Thoracic aorta (tissue), 2 donors: ENCODE results near the gene OSBP2. TPM values are rescaled to one million over a fixed set of nuclear protein-coding genes. Genes with fewer than 3 reads are reported as not detected.

Experiments used
- ATAC-seq: fragments of 150-250 bp; one replicate; pipeline ENCODE4 v1.8.0; 2017; ENCODE audit warnings: low read depth; ENCODE audit not compliant: insufficient number of reproducible peaks, low FRiP score
- DNase-seq: peaks from one replicate; pipeline ENCODE4 v3.0.0-alpha.2; 2020; ENCODE audit warnings: low spot score
- H3K27ac ChIP-seq, 2 donors: fragments of 200-600 bp; sonication (generic); 1 replicate in 1 of 2; 2 replicates in 1 of 2; pipeline ENCODE4 v1.5.1; 2016; ENCODE audit warnings: mild to moderate bottlenecking in 2 of 2, moderate library complexity in 2 of 2
- H3K27me3 ChIP-seq: fragments of 200-600 bp; sonication (generic); replicated peaks from 2 replicates; pipeline ENCODE4 v1.6.0; 2016; ENCODE audit warnings: mild to moderate bottlenecking; ENCODE audit not compliant: insufficient read depth
- H3K36me3 ChIP-seq: fragments of 200-600 bp; sonication (generic); one replicate; pipeline ENCODE4 v1.5.1; 2016
- H3K4me1 ChIP-seq, 2 donors: fragments of 200-600 bp; sonication (generic); 1 replicate in 1 of 2; 2 replicates in 1 of 2; pipeline versions ENCODE4 v1.5.1 to v1.6.0; 2016; ENCODE audit warnings: low read depth in 2 of 2, mild to moderate bottlenecking in 1 of 2; ENCODE audit not compliant: control insufficient read depth in 1 of 2
- H3K4me3 ChIP-seq: fragments of 200-600 bp; sonication (generic); 2 replicates; pipeline ENCODE4 v1.5.1; 2016; ENCODE audit warnings: mild to moderate bottlenecking
- H3K9me3 ChIP-seq: fragments of 200-600 bp; sonication (generic); 2 replicates; pipeline ENCODE4 v1.5.1; 2016
- CTCF ChIP-seq: fragments of 200-600 bp; sonication (generic); IDR thresholded peaks from one replicate; pipeline ENCODE4 v1.5.1; 2019; ENCODE audit warnings: antibody characterized with exemption
- total RNA-seq, 2 donors: library from RNA; depleted of rRNA; stranded (reverse); fragments of >200 nt; gene quantifications; one replicate each; pipeline versions ENCODE4 v1.1.0 to v1.2.3, GENCODE V29; 2016

The OSBP2 gene
- total RNA-seq, 2 donors from 2014 or later = 0.71 to 3.0 TPM

GRCh38 chr22:30667494-30668385, 26.9 kb upstream of the OSBP2 start, which contains the start of gene DUSP18:
TSS of gene DUSP18 (minus strand) at chr22:30667875. CDS start at chr22:30664003, 3,872 bp downstream.
- DNase-seq (peak; percentile 68), ATAC-seq (peak; percentile 90)
- H3K27me3 ChIP-seq = no peaks in the 10 kb centered on the region
- no peaks in the 10 kb centered on the region for H3K36me3 ChIP-seq
- peak; percentile 55 for TF ChIP-seq CTCF
- no peaks in the 10 kb centered on the region for H3K9me3 ChIP-seq
- H3K4me1 ChIP-seq = peaks cover 0 to 13% of the 10 kb centered on the region in 2 donors
- H3K4me3 ChIP-seq = peak within 1 kb of the TSS; percentile 84
- no peak within 1 kb of the TSS for H3K27ac ChIP-seq

- ATAC-seq (no peak), DNase-seq (no peak)
- Histone ChIP-seq H3K36me3 (no peaks in the 10 kb centered on the region), H3K27ac (no peak overlapping the region), H3K9me3 (no peaks in the 10 kb centered on the region), H3K4me3 (peak overlapping the region; percentile 84), H3K4me1 (peaks cover 0 to 13% of the 10 kb centered on the region in 2 donors), H3K27me3 (no peaks in the 10 kb centered on the region)
- TF ChIP-seq CTCF = no peak
Observed at GRCh38 chr22:30668386-30668710, 26.3 kb upstream of the OSBP2 start.

GRCh38 chr22:30671071-30671470, 23.6 kb upstream of the OSBP2 start:
- no peak for ATAC-seq
- Histone ChIP-seq H3K4me3 (no peak overlapping the region), H3K27me3 (no peaks in the 10 kb centered on the region), H3K9me3 (no peaks in the 10 kb centered on the region), H3K4me1 (peaks cover 0 to 13% of the 10 kb centered on the region in 2 donors), H3K36me3 (no peaks in the 10 kb centered on the region), H3K27ac (no peak overlapping the region)
- no peak for TF ChIP-seq CTCF
- DNase-seq = no peak

GRCh38 chr22:30673136-30673535, 21.5 kb upstream of the OSBP2 start:
- Histone ChIP-seq H3K9me3 (no peaks in the 10 kb centered on the region), H3K36me3 (no peaks in the 10 kb centered on the region), H3K4me3 (no peak overlapping the region), H3K27ac (no peak overlapping the region), H3K4me1 (peaks cover 0 to 4% of the 10 kb centered on the region in 2 donors), H3K27me3 (no peaks in the 10 kb centered on the region)
- ATAC-seq (no peak), DNase-seq (no peak)
- no peak for TF ChIP-seq CTCF

GRCh38 chr22:30674482-30674881, 20.2 kb upstream of the OSBP2 start:
- TF ChIP-seq CTCF = no peak
- Histone ChIP-seq H3K27me3 (no peaks in the 10 kb centered on the region), H3K4me3 (no peak overlapping the region), H3K4me1 (no peaks in the 10 kb centered on the region), H3K27ac (no peak overlapping the region), H3K9me3 (no peaks in the 10 kb centered on the region), H3K36me3 (no peaks in the 10 kb centered on the region)
- DNase-seq (no peak), ATAC-seq (no peak)
